Spleen (tissue), 11 donors: ENCODE results near the gene OR51B4. TPM values are rescaled to one million over a fixed set of nuclear protein-coding genes. Genes with fewer than 3 reads are reported as not detected.

Experiments
- DNase-seq: peaks from one replicate; pipeline ENCODE4 v3.0.0-alpha.2; 2020
- H3K27ac ChIP-seq, 8 donors: fragments of 200-600 bp; sonication (generic) in 7 of 8; 1 replicate in 4 of 8; 2 replicates in 4 of 8; pipeline versions ENCODE4 v1.5.0 to v1.8.0; 2016 to 2021; ENCODE audit warnings: inconsistent platforms in 4 of 8, mild to moderate bottlenecking in 4 of 8, moderate library complexity in 1 of 8
- H3K27me3 ChIP-seq, 7 donors: fragments of 200-600 bp; sonication (generic) in 6 of 7; replicated peaks in 1 of 7; 1 replicate in 4 of 7; 2 replicates in 3 of 7; pipeline versions ENCODE4 v1.5.0 to v1.8.0; 2016 to 2021; ENCODE audit warnings: inconsistent platforms in 3 of 7, mild to moderate bottlenecking in 1 of 7
- H3K36me3 ChIP-seq, 6 donors: fragments of 200-600 bp; sonication (generic) in 5 of 6; 1 replicate in 4 of 6; 2 replicates in 2 of 6; pipeline versions ENCODE4 v1.5.0 to v1.8.0; 2016 to 2021; ENCODE audit warnings: inconsistent platforms in 2 of 6
- H3K4me1 ChIP-seq, 6 donors: fragments of 200-600 bp; sonication (generic) in 5 of 6; 1 replicate in 3 of 6; 2 replicates in 3 of 6; pipeline versions ENCODE4 v1.5.0 to v1.8.0; 2016 to 2021; ENCODE audit warnings: inconsistent platforms in 3 of 6
- H3K4me3 ChIP-seq, 8 donors: fragments of 200-600 bp; sonication (generic) in 7 of 8; 1 replicate in 4 of 8; 2 replicates in 4 of 8; pipeline versions ENCODE4 v1.5.0 to v1.8.0; 2016 to 2021; ENCODE audit warnings: inconsistent platforms in 4 of 8, mild to moderate bottlenecking in 4 of 8, moderate library complexity in 2 of 8
- H3K9me3 ChIP-seq, 8 donors: fragments of 200-600 bp; sonication (generic) in 7 of 8; 1 replicate in 4 of 8; 2 replicates in 4 of 8; pipeline versions ENCODE4 v1.5.0 to v1.8.0; 2016 to 2021; ENCODE audit warnings: inconsistent platforms in 4 of 8
- CTCF ChIP-seq, 11 experiments: fragments of 200-600 bp in 7 of 11; fragments of 450-650 bp in 4 of 11; sonication (generic) in 4 of 11; IDR thresholded peaks in 8 of 11; conservative IDR thresholded peaks in 3 of 11; 1 replicate in 7 of 11; 2 replicates in 4 of 11; pipeline versions ENCODE4 v1.4.0 to v1.8.0; 2016 to 2021; ENCODE audit warnings: antibody characterized with exemption in 11 of 11, inconsistent platforms in 4 of 11, mild to moderate bottlenecking in 1 of 11
- POLR2A ChIP-seq, 3 donors: fragments of 450-650 bp; IDR thresholded peaks; one replicate each; pipeline ENCODE4 v1.5.1; 2017; ENCODE audit warnings: antibody characterized with exemption in 3 of 3, mild to moderate bottlenecking in 1 of 3
- POLR2AphosphoS5 ChIP-seq, 3 donors: sonication (generic); formaldehyde crosslinking; IDR thresholded peaks; one replicate each; pipeline ENCODE4 v1.5.1; 2017; ENCODE audit warnings: antibody characterized with exemption in 3 of 3
- WGBS, 5 donors: extraction: QIAGEN DNeasy Blood & Tissue Kit in 3 of 5; methylation state at CpG; one replicate each; pipeline versions ENCODE4 v1.1.5 to v1.1.7; 2013 to 2018; 5-methylcytosine and 5-hydroxymethylcytosine counted together
- intact Hi-C: fragments of 100-400 bp; cut with DNase I; formaldehyde crosslinking; loops from one replicate; pipeline ENCODE4 v1.15.0; 2023; ENCODE audit warnings: low total_unique reads
- polyA plus RNA-seq, 3 donors: library from polyadenylated mRNA; stranded (reverse); fragments of 200-250 nt; gene quantifications; one replicate each; pipeline ENCODE4 v1.2.1, GENCODE V29; 2013
- total RNA-seq, 7 donors: library from RNA; depleted of rRNA in 3 of 7; stranded (reverse); fragments of >200 nt in 3 of 7; fragmentation: NEBNext Ultra II Directional in 4 of 7; extraction: Animal tissue kit (Norgen Biotek cat#: 25700) in 4 of 7; gene quantifications; one replicate each; pipeline versions ENCODE4 v1.1.0 to v1.2.1, GENCODE V29; 2016 to 2021
- donor health status: healthy with polysubstance abuse.
- donor health status: DM: no; HTN: no; CAD: no; lungs with moderate emphysema.
- donor health status: DM: no; HTN: no; CAD: no.
- donor health status: Bipolar disorder and iron deficiency.
- donor health status: healthy.
- donor health status: DM: no; HTN: no; CAD: no.
- donor health status: DM: yes; HTN: yes; CAD: no.

OR51B4 gene
- total and polyA plus RNA-seq, 10 donors, result not detected

GRCh38 chr11:5310423-5310822 is 8.7 kb upstream of the OR51B4 start:
- Histone ChIP-seq H3K27me3 (no peaks in the 10 kb centered on the region), H3K4me3 (no peak overlapping the region), H3K9me3 (peaks cover 0 to 7% (median 0%) of the 10 kb centered on the region in 8 donors), H3K27ac (no peak overlapping the region), H3K36me3 (no peaks in the 10 kb centered on the region), H3K4me1 (no peaks in the 10 kb centered on the region)
- TF ChIP-seq POLR2AphosphoS5 (IDR thresholded peaks at IDR 0.05) (no peak), POLR2A (IDR thresholded peaks at IDR 0.05) (no peak), CTCF (IDR thresholded peaks at IDR 0.05 in 8 of 11, conservative IDR thresholded peaks at IDR 0.05 in 3 of 11) (no peak)
- DNase-seq, result no peak
- 89 to 95% (median 92%) methylated on average over 1 of the region's 1 CpG for WGBS, 5 donors
- intact Hi-C loops, result no loop called here

GRCh38 chr11:5307256-5308019 is 5.7 kb upstream of the OR51B4 start:
- 78 to 88% (median 84%) methylated on average over 2 of the region's 2 CpGs for WGBS, 5 donors
- TF ChIP-seq CTCF (IDR thresholded peaks at IDR 0.05 in 8 of 11, conservative IDR thresholded peaks at IDR 0.05 in 3 of 11) (no peak), POLR2AphosphoS5 (IDR thresholded peaks at IDR 0.05) (no peak), POLR2A (IDR thresholded peaks at IDR 0.05) (no peak)
- Histone ChIP-seq H3K9me3 (no peaks in the 10 kb centered on the region), H3K4me3 (no peak overlapping the region), H3K4me1 (no peaks in the 10 kb centered on the region), H3K27ac (no peak overlapping the region), H3K36me3 (no peaks in the 10 kb centered on the region), H3K27me3 (no peaks in the 10 kb centered on the region)
- DNase-seq, result no peak
- intact Hi-C loops, result no loop called here

- intact Hi-C loops, result no loop called here
- no peak for DNase-seq
- Histone ChIP-seq H3K4me1 (no peaks in the 10 kb centered on the region), H3K9me3 (no peaks in the 10 kb centered on the region), H3K27ac (no peak overlapping the region), H3K4me3 (no peak overlapping the region), H3K36me3 (no peaks in the 10 kb centered on the region), H3K27me3 (no peaks in the 10 kb centered on the region)
- no peak for TF ChIP-seq POLR2AphosphoS5 (IDR thresholded peaks at IDR 0.05)
- TF ChIP-seq CTCF (IDR thresholded peaks at IDR 0.05 in 8 of 11, conservative IDR thresholded peaks at IDR 0.05 in 3 of 11), result no peak
- TF ChIP-seq POLR2A (IDR thresholded peaks at IDR 0.05), result no peak
- WGBS, 5 donors, result 41 to 97% (median 90%) methylated on average over 1 of the region's 1 CpG
Measured at GRCh38 chr11:5304046-5304445, 2.3 kb upstream of the OR51B4 start.

- Histone ChIP-seq H3K4me1 (no peaks in the 10 kb centered on the region), H3K4me3 (no peak overlapping the region), H3K9me3 (no peaks in the 10 kb centered on the region), H3K27me3 (no peaks in the 10 kb centered on the region), H3K36me3 (no peaks in the 10 kb centered on the region), H3K27ac (no peak overlapping the region)
- no peak for DNase-seq
- no peak for TF ChIP-seq POLR2A (IDR thresholded peaks at IDR 0.05)
- no peak for TF ChIP-seq CTCF (IDR thresholded peaks at IDR 0.05 in 8 of 11, conservative IDR thresholded peaks at IDR 0.05 in 3 of 11)
- TF ChIP-seq POLR2AphosphoS5 (IDR thresholded peaks at IDR 0.05), result no peak
- intact Hi-C loops, result no loop called here
- 64 to 82% (median 69%) methylated on average over 5 of the region's 5 CpGs for WGBS, 5 donors
Measured at GRCh38 chr11:5303626-5304025, 1.9 kb upstream of the OR51B4 start.
